ENCODE data around the gene PLCH2.

PLCH2 gene

GRCh38 chr1:2462819-2463218 lies 13.3 kb upstream of the PLCH2 start:
- Mint-ChIP-seq H3K27ac (no peak overlapping the region), H3K4me1 (ENCODE audit: low read depth) (no peaks in the 10 kb centered on the region), H3K27me3 (no peaks in the 10 kb centered on the region), H3K9me3 (no peaks in the 10 kb centered on the region), H3K4me3 (no peak overlapping the region), H3K36me3 (ENCODE audit: low read depth) (no peaks in the 10 kb centered on the region)

DNA sequence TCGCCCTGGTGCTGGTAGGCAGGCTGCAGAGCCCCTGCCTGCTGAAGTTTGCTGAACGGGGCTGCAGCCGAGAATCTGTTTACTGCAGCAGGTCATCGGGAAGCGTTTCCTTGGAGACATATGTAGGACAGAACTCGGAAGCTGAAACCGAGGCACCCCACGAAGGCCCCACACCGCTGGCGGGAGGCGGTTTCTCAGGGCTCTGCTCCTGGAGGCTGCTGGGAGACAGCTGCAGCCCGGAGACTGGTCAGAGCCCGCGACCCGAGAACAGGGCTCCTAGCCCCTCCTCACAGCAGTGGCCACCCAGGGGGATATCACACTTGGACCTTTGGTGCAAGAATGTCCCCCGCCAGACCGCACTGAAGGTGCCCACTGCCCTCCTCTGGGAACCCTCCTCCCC lies 12.7 kb upstream of the PLCH2 start:
- H3K27me3 Mint-ChIP-seq: no peaks in the 10 kb centered on the region

GRCh38 chr1:2465371-2466269 lies 10.5 kb upstream of the PLCH2 start:
- no peak overlapping the region for H3K27ac Mint-ChIP-seq
- H3K36me3 Mint-ChIP-seq (ENCODE audit: low read depth): no peaks in the 10 kb centered on the region
- H3K4me3 Mint-ChIP-seq: no peak overlapping the region
- no peaks in the 10 kb centered on the region for H3K9me3 Mint-ChIP-seq
- H3K4me1 Mint-ChIP-seq (ENCODE audit: low read depth): no peaks in the 10 kb centered on the region
- H3K27me3 Mint-ChIP-seq: no peaks in the 10 kb centered on the region

More for the DNA sequence above, 12.7 kb upstream of the PLCH2 start:
- H3K4me1 Mint-ChIP-seq (ENCODE audit: low read depth): no peaks in the 10 kb centered on the region
- no peak overlapping the region for H3K4me3 Mint-ChIP-seq
- no peak overlapping the region for H3K27ac Mint-ChIP-seq
- H3K36me3 Mint-ChIP-seq (ENCODE audit: low read depth): no peaks in the 10 kb centered on the region
- no peaks in the 10 kb centered on the region for H3K9me3 Mint-ChIP-seq

DNA sequence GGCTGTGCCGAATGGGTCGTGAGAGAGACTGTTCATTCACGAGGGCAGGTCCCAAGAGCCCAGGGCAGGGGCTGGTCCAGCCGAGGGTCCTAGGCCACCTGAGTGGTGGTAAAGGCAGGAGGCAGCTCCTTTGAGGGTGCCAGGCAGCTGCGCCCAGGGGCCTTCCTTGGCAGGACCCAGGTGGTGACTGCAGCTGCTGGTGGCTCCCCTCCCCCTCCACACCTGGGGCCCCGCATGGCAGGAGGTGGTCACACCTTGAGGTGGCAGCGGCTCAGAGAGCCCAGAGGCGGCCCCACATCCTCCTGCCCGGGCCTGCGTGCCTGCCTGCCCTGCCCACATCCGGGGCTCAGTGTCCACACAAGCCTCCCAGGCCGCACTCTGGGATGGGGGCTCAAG lies 9.8 kb upstream of the PLCH2 start:
- Mint-ChIP-seq H3K4me3 (no peak overlapping the region), H3K4me1 (ENCODE audit: low read depth) (no peaks in the 10 kb centered on the region), H3K27me3 (no peaks in the 10 kb centered on the region), H3K27ac (no peak overlapping the region), H3K9me3 (no peaks in the 10 kb centered on the region), H3K36me3 (ENCODE audit: low read depth) (no peaks in the 10 kb centered on the region)

- no peaks in the 10 kb centered on the region for H3K36me3 Mint-ChIP-seq (ENCODE audit: low read depth)
- no peaks in the 10 kb centered on the region for H3K27me3 Mint-ChIP-seq
- H3K4me3 Mint-ChIP-seq: no peak overlapping the region
- no peaks in the 10 kb centered on the region for H3K4me1 Mint-ChIP-seq (ENCODE audit: low read depth)
- no peaks in the 10 kb centered on the region for H3K9me3 Mint-ChIP-seq
- H3K27ac Mint-ChIP-seq: no peak overlapping the region
Observed at GRCh38 chr1:2466958-2467554, 9.0 kb upstream of the PLCH2 start.

- no peaks in the 10 kb centered on the region for H3K4me1 Mint-ChIP-seq (ENCODE audit: low read depth)
- no peak overlapping the region for H3K4me3 Mint-ChIP-seq
- no peaks in the 10 kb centered on the region for H3K9me3 Mint-ChIP-seq
- no peaks in the 10 kb centered on the region for H3K36me3 Mint-ChIP-seq (ENCODE audit: low read depth)
- H3K27me3 Mint-ChIP-seq: no peaks in the 10 kb centered on the region
- no peak overlapping the region for H3K27ac Mint-ChIP-seq
Observed at GRCh38 chr1:2468041-2468472, 8.0 kb upstream of the PLCH2 start.

- Mint-ChIP-seq H3K27ac (no peak overlapping the region), H3K4me1 (ENCODE audit: low read depth) (no peaks in the 10 kb centered on the region), H3K36me3 (ENCODE audit: low read depth) (no peaks in the 10 kb centered on the region), H3K27me3 (no peaks in the 10 kb centered on the region), H3K9me3 (no peaks in the 10 kb centered on the region), H3K4me3 (no peak overlapping the region)
Observed at GRCh38 chr1:2468540-2468939, 7.5 kb upstream of the PLCH2 start.

DNA sequence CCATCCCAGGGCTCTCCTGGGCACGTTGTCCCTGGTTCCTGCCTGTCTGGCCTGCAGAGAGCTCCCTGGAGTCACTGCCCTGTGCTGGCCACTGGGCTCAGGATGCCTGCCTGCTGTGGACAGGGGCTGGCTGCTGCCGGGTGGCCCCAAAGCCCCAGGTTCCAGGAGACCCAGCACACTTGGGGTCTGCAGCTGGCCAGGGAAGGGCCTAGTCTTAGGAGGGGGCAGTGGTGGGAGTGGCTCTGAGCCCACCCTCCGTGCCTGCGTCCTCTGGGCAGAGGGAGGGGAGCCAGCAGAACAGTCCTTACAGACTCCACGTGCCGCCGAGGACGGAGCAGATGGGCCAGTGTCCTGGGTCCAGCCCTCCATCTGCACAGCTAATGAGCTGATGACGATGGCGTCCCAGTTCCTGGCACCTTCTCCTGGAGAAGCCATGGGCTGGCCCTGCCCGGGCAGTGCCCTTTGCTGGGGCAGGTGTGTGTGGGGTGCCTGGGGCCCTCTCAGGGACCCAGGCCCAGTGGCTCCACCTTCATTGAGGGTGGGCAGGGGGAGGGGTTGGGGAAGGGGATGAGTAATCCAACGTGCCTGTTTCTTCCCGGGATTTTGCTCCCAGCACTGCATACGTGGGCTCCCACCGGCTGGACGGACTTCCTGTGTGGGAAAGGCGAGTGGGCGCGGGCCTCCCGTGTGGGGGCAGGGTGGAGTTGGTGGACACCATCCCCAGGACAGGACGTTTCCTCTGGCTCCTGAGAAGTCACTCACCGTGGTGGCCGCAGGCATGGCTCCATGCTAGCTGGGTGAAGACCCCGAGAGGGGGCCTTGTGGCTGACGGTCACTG lies 6.8 kb upstream of the PLCH2 start:
- H3K36me3 Mint-ChIP-seq (ENCODE audit: low read depth): no peaks in the 10 kb centered on the region
- H3K27ac Mint-ChIP-seq: no peak overlapping the region
- no peaks in the 10 kb centered on the region for H3K4me1 Mint-ChIP-seq (ENCODE audit: low read depth)
- no peaks in the 10 kb centered on the region for H3K9me3 Mint-ChIP-seq
- H3K4me3 Mint-ChIP-seq: no peak overlapping the region
- H3K27me3 Mint-ChIP-seq: no peaks in the 10 kb centered on the region

GRCh38 chr1:2470290-2471158 lies 5.6 kb upstream of the PLCH2 start:
- Mint-ChIP-seq H3K27me3 (no peaks in the 10 kb centered on the region), H3K4me3 (no peak overlapping the region), H3K4me1 (ENCODE audit: low read depth) (no peaks in the 10 kb centered on the region), H3K9me3 (no peaks in the 10 kb centered on the region), H3K27ac (no peak overlapping the region), H3K36me3 (ENCODE audit: low read depth) (no peaks in the 10 kb centered on the region)

GRCh38 chr1:2471159-2471471 lies 5.0 kb upstream of the PLCH2 start:
- Mint-ChIP-seq H3K4me1 (ENCODE audit: low read depth) (no peaks in the 10 kb centered on the region), H3K4me3 (no peak overlapping the region), H3K27me3 (no peaks in the 10 kb centered on the region), H3K9me3 (no peaks in the 10 kb centered on the region), H3K27ac (no peak overlapping the region), H3K36me3 (ENCODE audit: low read depth) (no peaks in the 10 kb centered on the region)

- Mint-ChIP-seq H3K4me3 (no peak overlapping the region), H3K27me3 (no peaks in the 10 kb centered on the region), H3K9me3 (no peaks in the 10 kb centered on the region), H3K27ac (no peak overlapping the region), H3K4me1 (ENCODE audit: low read depth) (no peaks in the 10 kb centered on the region), H3K36me3 (ENCODE audit: low read depth) (no peaks in the 10 kb centered on the region)
Observed at GRCh38 chr1:2471587-2472001, 4.5 kb upstream of the PLCH2 start.

DNA sequence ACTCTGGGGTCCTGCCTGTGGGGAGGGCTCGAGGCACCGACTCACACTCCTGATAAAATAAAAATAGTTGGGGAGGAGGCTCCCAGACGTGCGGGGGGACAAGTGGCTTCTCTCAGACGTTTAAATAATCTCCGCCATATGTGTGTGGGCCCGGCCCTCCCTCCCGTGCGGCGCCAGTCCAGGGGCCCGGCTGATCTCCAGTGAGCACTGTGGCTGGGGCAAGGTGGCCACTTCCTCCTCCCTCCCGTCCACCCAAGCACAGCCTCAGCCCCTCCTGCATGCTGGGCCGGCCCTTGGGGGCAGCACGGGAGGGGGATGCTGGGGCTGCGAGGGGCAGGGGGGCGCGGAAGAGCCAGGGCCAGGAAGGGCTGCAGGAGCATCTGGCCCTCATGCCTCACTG lies 4.0 kb upstream of the PLCH2 start:
- Mint-ChIP-seq H3K27ac (no peak overlapping the region), H3K9me3 (no peaks in the 10 kb centered on the region), H3K4me1 (ENCODE audit: low read depth) (no peaks in the 10 kb centered on the region), H3K27me3 (no peaks in the 10 kb centered on the region), H3K4me3 (no peak overlapping the region), H3K36me3 (ENCODE audit: low read depth) (no peaks in the 10 kb centered on the region)

DNA sequence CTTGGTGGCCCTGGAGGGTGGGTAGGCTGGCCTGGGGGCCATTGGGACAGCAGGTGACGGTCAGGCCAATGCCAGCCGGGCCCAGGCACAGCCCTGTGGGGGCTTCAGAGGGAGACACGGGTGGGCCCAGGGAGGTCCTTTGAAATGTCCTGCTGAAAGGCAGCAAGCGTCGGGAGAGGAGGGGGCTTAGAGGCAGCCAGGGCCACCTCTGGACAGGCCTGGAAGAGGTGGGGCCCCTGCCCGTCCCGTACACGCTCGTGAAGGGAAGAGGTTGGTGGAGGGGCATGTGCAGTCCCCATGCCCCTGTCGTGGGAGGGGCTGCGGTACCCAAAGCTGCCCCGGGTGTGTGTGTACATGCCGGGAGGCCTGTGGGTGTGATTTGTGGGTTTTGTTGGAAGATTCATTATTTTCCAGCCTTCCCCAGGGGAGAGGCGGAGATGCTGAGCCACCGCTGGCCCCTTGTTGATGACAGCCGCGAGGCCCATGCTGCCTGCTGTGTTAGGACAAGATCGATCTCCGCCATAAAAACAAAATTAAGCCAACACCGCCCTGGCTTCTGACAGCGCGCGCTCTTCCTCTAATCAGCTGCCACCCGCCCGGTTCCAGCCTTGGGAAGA lies 3.4 kb upstream of the PLCH2 start:
- H3K27ac Mint-ChIP-seq: no peak overlapping the region
- H3K4me3 Mint-ChIP-seq: no peak overlapping the region
- no peaks in the 10 kb centered on the region for H3K27me3 Mint-ChIP-seq
- H3K36me3 Mint-ChIP-seq (ENCODE audit: low read depth): no peaks in the 10 kb centered on the region
- no peaks in the 10 kb centered on the region for H3K4me1 Mint-ChIP-seq (ENCODE audit: low read depth)
- H3K9me3 Mint-ChIP-seq: no peaks in the 10 kb centered on the region

- H3K4me3 Mint-ChIP-seq: no peak overlapping the region
Observed at GRCh38 chr1:2473198-2473597, 2.9 kb upstream of the PLCH2 start.

More at GRCh38 chr1:2473198-2473597, 2.9 kb upstream of the PLCH2 start:
- Mint-ChIP-seq H3K4me1 (ENCODE audit: low read depth) (no peaks in the 10 kb centered on the region), H3K36me3 (ENCODE audit: low read depth) (no peaks in the 10 kb centered on the region), H3K27ac (no peak overlapping the region), H3K9me3 (no peaks in the 10 kb centered on the region), H3K27me3 (no peaks in the 10 kb centered on the region)

All from stimulated activated naive CD8-positive, alpha-beta T cell treated with anti-CD3 and anti-CD28 coated beads, Interleukin-15, Interleukin-2, amounts not matched to agents 100 ng/mL and 50 ng/mL, for 24 hours (primary cell).